ENCODE measurements around the gene ADAM30.

GRCh38 chr1:119859647-119860046, 36.7 kb downstream of the ADAM30 start:
- TF ChIP-seq EZH2 (IDR thresholded peaks at IDR 0.05; ENCODE audit: insufficient read depth, poor library complexity, severe bottlenecking), result no peak
- TF ChIP-seq EZH2phosphoT487 (IDR thresholded peaks at IDR 0.05; ENCODE audit: insufficient read depth, low read depth), result no peak

Measured in GM23248 (cell line).